GM18861 (cell line): Measurements from ENCODE around the gene SUMO4.

ENCODE experiments used
- ATAC-seq: cut with Tn5 transposase; IDR thresholded peaks from one replicate; pipeline ENCODE4 v1.9.1; 2021; ENCODE audit not compliant: unreplicated experiment

The SUMO4 gene

DNA sequence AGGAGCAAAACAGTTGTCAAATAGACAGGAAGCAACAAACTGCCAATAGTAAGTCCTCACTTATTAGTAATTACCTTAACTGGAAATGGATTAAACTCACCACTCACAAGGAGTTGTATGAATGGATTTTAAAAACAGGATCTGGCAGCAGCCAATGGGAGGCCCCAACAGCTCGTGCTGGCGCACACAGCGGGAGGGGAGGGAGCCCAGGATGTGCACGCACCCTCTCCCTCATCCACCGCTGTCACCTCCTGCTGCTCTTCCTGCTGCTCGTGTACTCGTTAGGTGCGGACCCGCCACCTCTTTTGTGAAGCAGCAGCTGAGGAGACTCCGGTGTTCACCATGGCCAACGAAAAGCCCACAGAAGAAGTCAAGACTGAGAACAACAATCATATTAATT lies at the start of gene SUMO4:
Gene SUMO4 (plus strand): TSS at position 213 of the 400 bp plus-strand sequence. CDS start 130 bp downstream, at position 343.
- ATAC-seq = no peak

DNA sequence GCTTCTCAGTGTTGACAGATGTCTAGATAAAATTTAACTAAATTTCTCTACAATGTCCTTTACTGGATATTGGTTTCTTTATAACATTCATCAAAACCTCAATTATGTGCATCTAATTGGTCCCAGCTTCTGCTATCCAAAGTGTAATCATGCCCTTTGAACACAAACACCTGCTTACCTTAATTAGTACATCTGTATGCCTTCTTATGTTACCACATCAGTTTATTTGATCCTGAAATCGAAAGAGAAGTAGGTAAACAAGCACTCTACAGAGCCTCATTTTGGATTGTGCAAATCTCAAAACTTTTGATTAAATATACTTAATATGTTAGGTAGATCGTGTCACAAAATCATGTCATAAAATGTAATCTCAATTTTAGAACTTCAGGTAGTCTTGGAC lies 46.1 kb upstream of the SUMO4 start:
- ATAC-seq = no peak

DNA sequence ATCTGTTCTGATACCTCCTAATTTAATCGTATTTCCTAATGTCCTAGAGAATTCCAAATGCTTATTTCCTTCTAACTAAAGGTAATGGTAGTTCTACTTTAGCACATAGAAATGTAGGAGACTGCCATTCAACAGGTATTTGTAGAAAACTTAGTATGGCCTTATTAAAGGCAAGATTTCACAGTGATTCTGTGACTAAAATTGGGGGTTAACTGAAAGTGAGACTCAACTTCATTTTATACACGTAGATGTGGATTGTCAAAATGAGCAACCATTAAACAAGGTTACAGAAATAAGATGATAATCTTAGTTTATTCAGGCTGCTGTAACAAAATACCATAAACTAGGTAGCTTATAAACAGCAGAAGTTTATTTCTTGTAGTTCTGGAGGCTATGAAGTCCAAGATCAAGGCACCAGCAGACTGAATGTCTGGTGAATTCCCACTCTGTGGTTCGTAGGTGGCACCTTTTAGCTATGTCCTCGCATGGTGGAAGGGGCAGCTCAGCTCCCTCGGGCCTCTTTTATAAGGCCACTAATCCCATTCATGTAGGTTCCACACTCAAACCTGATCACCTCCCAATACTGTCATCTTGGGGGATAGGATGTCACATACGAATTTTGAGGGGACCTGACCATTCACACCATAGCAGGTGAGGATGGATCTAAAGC lies 43.8 kb upstream of the SUMO4 start:
- no peak for ATAC-seq

DNA sequence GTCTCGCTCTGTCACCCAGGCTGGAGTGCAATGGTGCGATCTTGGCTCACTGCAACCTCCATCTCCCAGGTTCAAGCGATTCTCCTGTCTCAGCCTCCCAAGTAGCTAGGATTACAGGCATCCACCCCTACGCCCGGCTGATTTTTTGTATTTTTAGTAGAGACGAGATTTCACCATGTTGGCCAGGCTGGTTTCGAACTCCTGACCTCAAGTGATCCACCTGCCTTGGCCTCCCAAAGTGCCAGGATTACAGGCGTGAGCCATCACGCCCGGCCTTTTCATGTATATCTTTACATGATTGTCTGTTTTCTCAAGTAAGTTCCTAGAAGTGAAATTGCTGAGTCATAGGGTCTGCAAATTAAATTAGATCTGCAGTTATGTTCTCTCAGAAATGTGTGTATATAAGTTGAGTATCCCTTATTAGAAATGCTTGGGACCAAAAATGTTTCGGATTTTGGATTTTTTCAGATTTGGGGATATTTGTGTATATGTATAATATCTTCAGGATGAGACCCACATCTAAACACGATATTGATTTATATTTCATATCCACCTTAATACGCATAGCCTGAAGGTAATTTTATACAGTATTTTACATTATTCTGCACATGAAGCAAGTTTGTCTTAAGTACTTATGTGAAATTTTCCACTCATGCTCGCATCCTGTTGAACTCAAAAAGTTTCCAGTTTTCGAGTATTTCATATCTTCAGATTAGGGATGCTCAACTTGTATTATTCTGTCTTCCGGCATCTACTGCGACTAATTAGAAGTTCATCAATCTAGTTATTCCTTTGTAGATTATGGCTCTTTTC lies 42.1 kb upstream of the SUMO4 start:
- no peak for ATAC-seq

DNA sequence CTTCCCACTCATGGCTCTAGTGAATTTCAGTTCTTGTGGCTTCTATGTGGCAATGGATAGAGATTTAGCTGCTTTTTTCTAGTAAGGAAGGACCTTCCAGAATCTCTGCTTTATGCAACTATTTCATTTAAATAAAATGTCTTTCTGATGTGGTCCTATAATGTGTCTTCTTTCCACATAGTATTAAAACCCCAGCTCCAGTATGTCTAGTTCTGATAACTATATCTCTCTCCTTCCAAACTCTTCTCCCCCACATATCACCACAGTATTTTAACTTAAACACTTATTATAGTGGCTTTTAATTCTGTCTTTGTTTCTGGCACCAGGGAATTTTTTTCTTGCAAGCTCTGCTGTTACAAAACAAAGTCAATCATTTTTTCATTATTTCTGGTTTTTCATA lies 40.6 kb upstream of the SUMO4 start:
- ATAC-seq = no peak

DNA sequence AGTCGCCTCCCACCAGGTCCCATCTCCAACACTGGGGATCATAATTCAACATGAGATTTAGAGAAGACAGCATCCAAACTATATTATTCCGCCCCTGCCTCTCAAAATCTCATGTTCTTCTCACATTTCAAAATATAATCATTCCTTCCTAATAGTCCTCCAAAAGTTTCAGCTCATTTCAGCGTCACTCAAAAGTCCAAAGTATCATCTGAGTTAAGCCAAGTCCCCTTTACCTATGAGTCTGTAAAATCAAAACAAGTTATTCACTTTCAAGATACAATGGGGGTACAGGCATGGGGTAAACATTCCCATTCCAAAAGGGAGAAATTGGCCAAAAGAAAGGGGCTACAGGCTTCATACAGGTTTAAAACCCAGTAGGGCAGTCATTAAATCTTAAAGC lies 39.5 kb upstream of the SUMO4 start:
- ATAC-seq = no peak

DNA sequence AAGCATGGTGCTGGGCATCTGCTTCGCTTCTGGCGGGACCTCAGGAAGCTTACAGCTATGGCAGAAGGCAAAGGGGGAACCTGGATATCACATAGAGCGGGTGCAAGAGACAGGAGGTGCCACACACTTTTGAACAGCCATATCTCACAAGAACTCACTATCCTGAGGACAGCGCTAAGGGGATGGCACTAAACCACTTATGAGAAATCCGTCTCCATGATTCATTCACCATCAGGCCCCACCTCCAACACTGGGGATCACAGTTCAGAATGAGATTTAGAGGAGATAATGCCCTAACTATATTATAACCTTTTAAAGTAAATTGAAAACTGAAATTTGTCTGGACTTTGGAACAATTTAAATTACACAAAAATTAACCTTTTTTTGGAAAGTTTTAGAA lies 37.8 kb upstream of the SUMO4 start:
- no peak for ATAC-seq

DNA sequence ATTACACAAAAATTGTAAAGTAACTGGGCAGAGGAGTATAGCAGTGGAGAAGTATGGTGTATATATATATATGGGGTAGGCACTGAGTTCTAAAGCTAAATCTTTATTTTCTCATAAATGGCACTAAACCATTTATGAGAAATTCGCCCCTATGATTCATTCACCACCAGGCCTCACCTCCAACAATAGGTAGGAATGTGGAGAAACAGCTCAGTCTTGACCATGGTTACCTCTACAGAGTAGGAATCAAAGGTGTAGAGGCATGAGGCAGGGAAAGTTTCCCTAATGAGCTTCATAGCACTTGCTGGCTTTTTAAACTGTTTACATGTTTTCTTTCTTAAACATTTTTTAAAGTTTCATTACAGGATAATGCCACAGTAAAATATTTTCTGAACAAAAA lies 36.9 kb upstream of the SUMO4 start:
- ATAC-seq = no peak

DNA sequence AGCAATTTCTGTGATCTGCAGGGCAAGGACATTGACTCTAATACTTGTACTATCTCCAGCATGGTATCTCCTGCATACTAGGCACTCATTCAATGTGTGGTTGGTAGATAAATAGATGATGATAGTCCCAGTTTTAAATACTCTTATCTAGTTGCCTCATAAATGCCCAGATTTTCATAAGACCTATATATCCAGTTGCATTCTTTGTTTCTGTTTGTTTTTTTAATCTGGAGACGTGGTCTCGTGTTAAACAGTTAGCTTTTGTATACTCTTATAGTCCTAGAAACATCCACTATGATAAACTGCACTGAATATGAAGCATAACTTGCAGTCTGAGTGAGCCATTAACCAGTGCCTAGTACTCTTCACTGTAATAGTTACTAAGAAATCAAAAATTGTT lies 35.5 kb upstream of the SUMO4 start:
- no peak for ATAC-seq

DNA sequence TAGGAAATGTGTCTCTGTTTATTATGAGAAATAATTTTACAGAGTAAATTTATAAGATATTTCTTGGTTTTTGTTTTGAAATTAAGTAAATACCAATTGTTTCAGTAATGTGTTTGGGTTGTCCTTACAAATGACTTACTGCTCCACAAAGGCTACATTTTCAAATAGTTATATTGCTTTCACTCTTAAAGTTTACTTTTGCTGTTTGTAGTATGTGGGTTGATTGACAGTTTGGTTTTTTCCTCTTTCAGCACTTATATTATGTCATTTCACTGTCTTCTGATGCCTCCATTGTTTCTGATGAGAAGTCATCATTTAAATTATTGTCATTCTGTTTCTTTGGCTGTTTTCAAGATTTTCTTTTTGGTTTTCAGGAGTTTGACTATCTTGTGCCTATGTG lies 34.9 kb upstream of the SUMO4 start:
- no peak for ATAC-seq

DNA sequence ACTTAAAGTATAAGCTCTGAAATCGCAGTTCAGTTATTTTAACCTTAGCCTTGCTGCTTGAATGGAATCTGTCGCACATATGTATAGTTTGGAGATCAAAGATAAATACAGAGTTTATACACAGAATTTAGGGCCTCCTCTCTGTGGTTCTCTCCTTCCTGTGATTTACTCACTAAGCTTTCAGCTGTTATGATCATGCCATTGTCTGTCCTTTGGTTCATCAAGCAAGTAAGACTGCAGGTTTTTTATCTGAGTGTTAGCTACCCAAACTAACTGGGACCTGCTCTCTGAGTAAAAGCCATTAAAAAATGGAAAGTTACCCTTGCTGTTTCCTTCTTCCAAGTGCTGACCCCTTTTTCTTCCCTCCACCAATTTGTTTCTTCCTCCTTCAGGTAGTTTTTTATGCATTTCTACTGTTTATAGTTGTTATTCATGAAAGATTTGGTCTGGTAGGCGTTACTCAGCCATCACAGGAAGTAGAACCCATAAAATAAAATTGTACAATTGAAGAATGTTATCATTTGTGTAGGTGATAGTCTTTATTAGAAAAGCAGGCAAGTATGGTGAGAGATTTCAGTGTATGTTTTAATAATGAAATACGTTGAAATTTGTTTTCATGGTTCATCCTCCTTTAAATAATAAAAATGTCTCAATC lies 33.7 kb upstream of the SUMO4 start:
- no peak for ATAC-seq

DNA sequence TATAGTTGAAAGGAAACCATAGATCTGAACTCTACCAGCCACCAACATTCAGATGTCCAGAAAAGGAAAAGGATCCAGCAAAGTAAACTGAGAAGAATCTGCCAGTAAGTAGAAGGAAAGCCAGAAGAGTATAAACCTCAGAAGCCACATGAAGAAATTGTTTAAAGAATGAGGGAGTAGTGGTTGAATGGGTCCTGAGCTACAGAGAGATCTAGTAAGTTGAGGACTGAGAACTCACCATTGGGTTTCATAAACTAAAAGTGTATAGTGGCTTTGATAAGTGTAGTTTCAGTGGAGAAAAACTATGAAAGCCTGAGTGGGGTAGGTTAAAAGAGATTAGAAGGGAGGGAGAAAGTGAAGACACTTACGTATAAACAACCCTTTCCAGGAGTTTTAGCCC lies 32.0 kb upstream of the SUMO4 start:
- ATAC-seq = no peak

DNA sequence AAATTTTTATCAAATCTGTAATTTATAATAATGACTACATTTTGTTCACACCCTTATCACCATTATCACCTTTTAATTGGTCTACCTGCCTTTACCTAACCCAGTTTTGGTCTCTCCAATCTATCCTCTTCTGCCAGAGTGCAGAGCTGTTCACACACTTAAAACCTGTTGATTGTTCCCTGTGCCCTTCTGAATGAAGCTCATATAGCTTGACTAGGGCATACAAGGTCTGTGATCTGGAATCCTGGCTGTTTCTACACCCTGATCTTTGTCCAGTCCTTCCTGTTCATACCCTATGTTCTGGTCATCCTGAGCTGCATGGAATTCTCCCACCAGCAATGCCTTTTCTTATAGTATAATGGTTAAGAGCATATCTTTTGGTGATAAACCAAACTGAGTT lies 28.9 kb upstream of the SUMO4 start:
- ATAC-seq = no peak

DNA sequence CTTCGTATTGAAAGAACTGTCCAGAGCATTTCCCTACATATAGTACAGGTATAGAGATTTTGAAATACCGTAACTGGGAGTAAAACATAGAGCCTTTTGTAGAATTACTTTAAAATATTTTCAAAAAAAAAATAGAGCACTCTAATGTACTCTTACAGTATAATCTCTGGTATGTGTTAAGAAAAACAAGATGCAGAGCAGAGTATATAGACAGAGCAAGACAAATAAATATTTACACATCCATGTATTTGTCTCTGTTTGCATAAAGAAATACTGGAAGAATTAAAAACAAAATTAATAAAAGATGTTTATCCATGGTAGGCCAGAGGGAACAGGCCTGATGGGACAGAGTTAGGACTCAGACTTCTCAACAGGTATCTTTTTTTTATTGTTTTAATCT lies 28.0 kb upstream of the SUMO4 start:
- ATAC-seq = no peak

DNA sequence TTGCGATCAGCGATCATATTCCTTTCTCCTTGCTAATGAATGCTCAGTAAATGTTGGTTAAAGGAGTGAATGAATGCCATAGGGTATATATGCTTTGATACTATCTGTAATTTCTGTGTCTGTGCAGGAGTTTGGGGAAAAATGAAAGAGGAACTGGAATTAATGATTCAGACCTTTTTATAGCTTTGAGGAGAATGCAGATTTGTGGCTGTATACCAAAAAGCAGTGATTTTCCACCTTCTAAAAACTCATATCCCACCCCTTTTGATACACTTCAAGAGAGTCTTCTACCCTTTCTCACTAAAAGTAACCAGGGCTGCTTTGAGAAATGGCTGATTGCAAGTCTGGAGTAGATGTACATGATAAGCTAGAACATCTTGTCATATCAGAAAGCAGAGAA lies 26.6 kb upstream of the SUMO4 start:
- ATAC-seq = no peak

DNA sequence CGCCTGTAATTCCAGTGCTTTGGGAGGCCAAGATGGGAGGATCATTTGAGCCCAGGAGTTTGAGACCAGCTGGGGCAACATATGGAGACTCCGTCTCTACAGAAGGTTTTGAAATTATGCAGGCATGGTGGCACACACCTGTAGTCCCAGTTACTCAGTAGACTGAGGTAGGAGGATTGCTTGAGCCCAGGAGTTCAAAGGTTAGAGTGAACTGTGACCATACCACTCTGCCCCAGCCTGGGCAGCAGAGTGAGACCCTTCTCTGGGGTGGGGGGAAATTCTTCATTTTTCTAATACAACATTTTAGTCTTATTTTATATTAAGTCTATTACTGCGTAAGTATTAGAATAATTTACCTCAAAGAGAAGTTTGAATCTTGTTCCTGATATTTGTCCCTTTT lies 20.1 kb upstream of the SUMO4 start:
- no peak for ATAC-seq

DNA sequence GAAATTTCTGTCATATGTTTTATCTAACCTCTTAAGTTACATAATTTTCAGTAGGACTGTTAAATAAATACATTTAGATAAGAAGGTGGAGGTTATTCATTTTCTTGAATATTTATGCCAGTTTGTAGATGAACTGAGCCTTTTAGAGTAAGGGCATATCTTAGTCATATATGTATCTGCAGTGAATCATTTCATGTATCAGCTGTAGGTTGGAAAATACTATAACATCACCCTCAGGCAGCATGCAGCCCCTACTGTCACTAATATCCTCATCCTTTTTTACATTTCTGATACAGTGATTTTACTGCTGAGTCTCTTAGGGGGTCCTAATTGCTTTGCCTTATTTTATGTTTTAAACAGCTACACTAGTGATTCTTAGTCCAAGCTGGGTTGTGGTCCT lies 19.5 kb upstream of the SUMO4 start:
- ATAC-seq = no peak

DNA sequence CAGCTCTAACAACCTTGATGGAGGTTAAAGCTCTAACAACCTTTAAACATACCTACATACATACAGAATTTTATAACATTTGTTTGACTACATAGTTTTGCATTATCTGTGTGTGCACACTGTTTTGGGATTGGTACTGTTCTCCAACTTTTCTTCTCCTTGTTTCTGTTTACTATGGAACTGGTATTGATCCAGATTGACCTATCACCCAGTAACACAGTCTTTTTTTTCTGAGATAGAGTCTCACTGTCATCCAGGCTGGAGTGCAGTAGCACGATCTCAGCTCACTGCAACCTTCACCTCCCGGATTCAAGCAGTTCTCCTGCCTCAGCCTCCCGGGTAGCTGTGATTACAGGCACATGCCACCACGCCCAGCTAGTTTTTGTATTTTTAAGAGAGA lies 16.7 kb upstream of the SUMO4 start:
- ATAC-seq = no peak

DNA sequence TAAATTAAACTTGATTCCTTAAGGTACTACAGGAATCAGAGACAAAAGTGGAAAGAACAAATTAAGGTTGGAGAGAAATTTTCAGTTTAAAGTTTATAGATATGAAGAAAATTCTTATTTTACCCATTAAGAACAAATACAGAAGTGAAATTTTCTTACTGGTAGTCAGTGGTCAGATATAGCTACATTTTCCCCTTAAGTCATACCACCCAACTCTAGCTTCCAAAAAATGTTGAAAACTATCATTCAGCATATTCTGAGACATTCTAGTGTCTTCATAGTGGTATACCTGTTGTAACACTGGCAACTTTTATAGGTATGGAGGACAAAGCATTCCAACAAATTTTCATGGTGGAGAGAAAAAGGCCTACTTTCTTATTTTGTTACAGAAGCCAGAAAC lies 15.6 kb upstream of the SUMO4 start:
- no peak for ATAC-seq

DNA sequence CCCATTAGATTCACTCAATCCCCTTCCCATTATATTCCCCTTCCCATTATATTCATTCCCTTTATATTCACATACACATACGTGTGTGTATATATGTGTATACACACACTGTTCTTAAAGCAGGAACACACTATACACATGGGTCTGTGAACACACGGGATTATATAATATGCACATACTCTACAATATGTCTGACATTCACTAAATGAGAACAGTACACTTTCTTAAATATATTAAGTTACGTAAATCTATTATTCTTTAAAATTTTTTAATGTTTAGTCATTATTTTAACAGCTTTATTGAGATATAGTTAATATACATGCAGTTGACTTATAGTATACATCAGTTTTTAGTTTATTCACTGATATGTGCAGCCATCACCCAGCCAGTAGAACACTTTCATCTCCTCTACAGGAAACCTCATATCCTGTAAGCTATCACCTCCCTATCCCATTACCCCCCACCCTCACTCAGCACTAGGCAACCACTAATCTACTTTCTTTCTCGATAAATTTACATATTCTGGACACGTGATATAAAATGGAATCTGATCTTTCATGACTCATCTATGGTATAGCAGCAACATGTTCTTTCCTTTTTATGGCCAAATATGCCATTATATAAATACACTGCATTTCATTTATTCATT lies 13.9 kb upstream of the SUMO4 start:
- no peak for ATAC-seq

DNA sequence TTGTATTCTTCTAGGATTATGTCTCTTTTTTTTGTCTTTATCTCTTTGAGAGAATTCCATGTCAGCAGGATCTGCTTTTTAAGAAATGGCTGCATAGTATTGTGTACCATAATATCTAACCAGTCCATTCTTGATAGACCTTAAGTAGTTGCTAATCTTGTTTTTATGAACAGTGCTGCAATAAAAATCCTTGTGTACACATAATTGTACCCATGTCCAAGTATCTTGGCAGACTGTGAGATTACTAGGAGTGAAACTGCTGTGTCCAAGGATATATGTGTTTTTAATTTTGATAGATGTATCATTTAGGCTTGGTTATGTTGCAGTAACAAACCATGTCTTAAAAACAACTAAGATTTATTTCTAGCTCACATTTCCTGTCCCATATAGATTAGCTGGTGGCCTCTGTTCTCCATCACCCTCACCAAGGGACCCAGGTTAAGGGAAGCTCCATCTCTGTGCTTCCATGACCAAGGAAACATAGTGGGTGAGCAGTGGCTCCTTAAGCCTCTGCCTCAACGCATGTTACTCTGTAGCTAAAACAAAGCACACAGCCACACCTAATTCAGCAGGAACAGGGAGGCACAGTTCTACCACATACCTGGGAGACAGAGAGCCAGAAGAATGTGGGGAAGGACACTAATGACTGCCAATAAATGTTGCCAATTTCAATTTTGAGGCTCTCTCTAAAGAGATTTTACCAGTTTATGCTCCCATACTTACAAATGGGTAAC lies 12.1 kb upstream of the SUMO4 start:
- ATAC-seq = no peak
